D721Med (cell line): ENCODE data around the gene GRIN2A.
"Not testable (repeated sequence)": the region's sequence is repeated elsewhere in the genome, so short reads cannot be mapped to it uniquely, and the experiment has no call there.

ENCODE experiments used
- DNase-seq: peaks from one replicate; pipeline ENCODE4 v3.0.0; 2011; ENCODE audit warnings: low spot score; ENCODE audit not compliant: insufficient read length
- FAIRE-seq: peaks from 2 replicates; lab custom pipeline; 2011; peaks lifted over from hg19 to GRCh38; lab: Jason Lieb, UNC
- TF ChIP-seq, protein P1 (sequence below): IDR thresholded peaks from 2 replicates; pipeline ENCODE4 v1.5.1; 2012; ENCODE audit warnings: mild to moderate bottlenecking, control low read depth; ENCODE audit not compliant: insufficient read depth; ENCODE audit errors: missing control alignments

Gene GRIN2A

GRCh38 chr16:9895817-9896216 lies 286.4 kb downstream of the GRIN2A start:
- no peak for DNase-seq
- TF ChIP-seq, protein P1, sequence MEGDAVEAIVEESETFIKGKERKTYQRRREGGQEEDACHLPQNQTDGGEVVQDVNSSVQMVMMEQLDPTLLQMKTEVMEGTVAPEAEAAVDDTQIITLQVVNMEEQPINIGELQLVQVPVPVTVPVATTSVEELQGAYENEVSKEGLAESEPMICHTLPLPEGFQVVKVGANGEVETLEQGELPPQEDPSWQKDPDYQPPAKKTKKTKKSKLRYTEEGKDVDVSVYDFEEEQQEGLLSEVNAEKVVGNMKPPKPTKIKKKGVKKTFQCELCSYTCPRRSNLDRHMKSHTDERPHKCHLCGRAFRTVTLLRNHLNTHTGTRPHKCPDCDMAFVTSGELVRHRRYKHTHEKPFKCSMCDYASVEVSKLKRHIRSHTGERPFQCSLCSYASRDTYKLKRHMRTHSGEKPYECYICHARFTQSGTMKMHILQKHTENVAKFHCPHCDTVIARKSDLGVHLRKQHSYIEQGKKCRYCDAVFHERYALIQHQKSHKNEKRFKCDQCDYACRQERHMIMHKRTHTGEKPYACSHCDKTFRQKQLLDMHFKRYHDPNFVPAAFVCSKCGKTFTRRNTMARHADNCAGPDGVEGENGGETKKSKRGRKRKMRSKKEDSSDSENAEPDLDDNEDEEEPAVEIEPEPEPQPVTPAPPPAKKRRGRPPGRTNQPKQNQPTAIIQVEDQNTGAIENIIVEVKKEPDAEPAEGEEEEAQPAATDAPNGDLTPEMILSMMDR = no peak
- FAIRE-seq = no peak

- TF ChIP-seq, protein P1 = no peak
- FAIRE-seq (no peak), DNase-seq (no peak)
Measured at GRCh38 chr16:9885876-9886275, 296.4 kb downstream of the GRIN2A start.

DNA sequence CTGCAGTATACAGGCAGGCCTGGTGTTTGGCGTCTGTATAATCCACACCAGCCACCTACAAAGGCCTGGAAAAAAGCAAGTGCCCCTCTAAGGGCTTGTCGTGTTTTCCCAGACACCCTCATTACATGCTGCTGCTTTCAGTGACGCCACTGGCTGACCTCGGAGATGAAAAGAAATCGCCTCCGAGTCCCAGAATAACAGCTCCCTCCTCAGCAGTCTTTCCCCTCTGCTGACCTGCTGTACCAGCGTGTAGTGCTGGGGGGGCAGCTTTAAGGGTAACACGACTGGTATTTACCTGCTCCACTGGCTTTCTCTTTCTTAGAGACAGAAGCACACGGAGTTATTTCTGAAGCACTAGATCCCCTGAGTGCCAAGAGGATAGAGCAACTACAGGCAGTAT lies 296.8 kb downstream of the GRIN2A start:
- DNase-seq = no peak
- FAIRE-seq = no peak
- TF ChIP-seq, protein P1 = no peak

DNA sequence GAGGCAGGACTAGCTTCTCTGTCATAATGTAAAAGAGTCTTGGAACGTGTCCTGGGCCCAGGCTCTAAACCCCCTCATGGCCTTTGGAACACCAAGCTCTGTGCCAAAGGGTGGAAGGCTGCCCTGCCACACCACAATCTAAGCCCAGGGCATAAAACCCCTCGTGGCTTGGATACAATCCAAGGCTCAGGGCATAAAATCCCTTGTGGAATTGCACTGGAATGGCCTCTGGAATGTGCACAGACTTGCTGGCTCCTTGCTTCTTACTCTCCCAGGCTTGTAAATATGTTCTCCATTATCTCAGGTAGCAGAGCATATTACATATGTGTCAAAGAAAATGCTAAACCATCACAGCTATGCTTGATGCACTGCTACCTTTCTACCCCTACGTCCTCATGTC lies 306.2 kb downstream of the GRIN2A start:
- DNase-seq, FAIRE-seq: not testable (repeated sequence)

DNA sequence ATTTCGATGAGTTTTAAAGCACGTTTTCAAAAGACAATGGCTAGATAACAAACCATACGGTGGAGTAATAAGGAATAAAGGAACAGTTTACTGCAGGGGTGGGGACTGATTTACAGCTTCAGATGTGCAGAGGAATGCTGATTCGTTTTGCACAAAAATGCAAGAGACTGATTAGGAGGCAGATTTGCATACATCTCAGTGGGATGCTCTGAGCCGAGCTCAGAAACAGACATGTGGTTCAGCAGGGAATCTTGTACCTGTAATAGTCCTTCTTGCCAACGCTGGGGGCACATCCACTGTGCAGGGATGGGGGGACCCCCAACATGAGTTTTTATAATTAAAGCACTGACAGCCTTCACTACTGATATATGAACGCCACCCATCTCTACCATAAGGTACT lies 308.0 kb downstream of the GRIN2A start:
- TF ChIP-seq, protein P1 = no peak
- FAIRE-seq = no peak
- DNase-seq = no peak

- DNase-seq = no peak
- TF ChIP-seq, protein P1 = no peak
- no peak for FAIRE-seq
Measured at GRCh38 chr16:9870962-9871361, 311.3 kb downstream of the GRIN2A start.

DNA sequence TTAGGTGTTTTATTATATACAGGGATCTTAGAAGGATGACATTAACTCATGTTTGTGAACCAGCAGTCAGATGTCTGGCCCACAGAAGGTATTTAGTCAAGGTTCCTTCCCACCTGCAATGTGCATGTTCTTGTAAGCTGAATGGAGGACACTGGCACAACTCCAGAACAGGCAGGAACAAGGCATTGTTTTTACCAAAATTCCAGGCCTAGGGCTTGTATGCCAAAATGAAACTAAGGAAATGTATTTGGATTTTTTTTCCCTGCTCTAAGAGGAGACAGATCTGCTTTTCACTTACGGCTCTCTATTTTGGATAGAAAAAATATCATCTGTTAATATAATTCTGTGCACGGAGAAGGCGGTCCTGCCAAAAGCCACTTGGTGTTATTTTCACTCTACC lies 312.5 kb downstream of the GRIN2A start:
- TF ChIP-seq, protein P1 = no peak
- FAIRE-seq = no peak

GRCh38 chr16:9868606-9869149 lies 313.6 kb downstream of the GRIN2A start:
- no peak for FAIRE-seq

More for the DNA sequence above, 312.5 kb downstream of the GRIN2A start:
- no peak for DNase-seq

More at GRCh38 chr16:9868606-9869149, 313.6 kb downstream of the GRIN2A start:
- TF ChIP-seq, protein P1 = no peak
- DNase-seq = no peak
